Common myeloid progenitor, CD34-positive (primary cell): ENCODE measurements around the gene RAD23B.

Experiments used
- CTCF ChIA-PET: fragments of 350-600 bp; sonication (Branson Sonifier 250); formaldehyde crosslinking; loops from one replicate; lab custom pipeline; 2021; ENCODE audit warnings: antibody characterized with exemption; lab: Charles Lee
- POLR2A ChIA-PET: fragments of 350-600 bp; sonication (Branson Sonifier 250); formaldehyde crosslinking; loops from one replicate; lab custom pipeline; 2021; ENCODE audit warnings: antibody characterized with exemption; lab: Charles Lee
- DNase-seq, 3 donors: peaks; one replicate each; pipeline versions ENCODE4 v3.0.0 to v3.0.0-alpha.2; 2013
- H3K27ac ChIP-seq, 2 experiments: 1 replicate in 1 of 2; 2 replicates in 1 of 2; pipeline ENCODE4 v1.7.0; 2013; ENCODE audit warnings: inconsistent platforms in 2 of 2, low read length in 2 of 2, mild to moderate bottlenecking in 2 of 2, low read depth in 1 of 2, moderate library complexity in 1 of 2; ENCODE audit not compliant: severe bottlenecking in 2 of 2, insufficient read depth in 1 of 2, poor library complexity in 1 of 2
- H3K27me3 ChIP-seq, 5 experiments: replicated peaks in 2 of 5; 1 replicate in 3 of 5; 2 replicates in 2 of 5; pipeline versions ENCODE4 v1.6.1 to v1.7.0; 2013; ENCODE audit warnings: low read length in 4 of 5, mild to moderate bottlenecking in 2 of 5, moderate library complexity in 2 of 5, inconsistent platforms in 1 of 5; ENCODE audit not compliant: insufficient read depth in 5 of 5, control insufficient read depth in 4 of 5
- H3K36me3 ChIP-seq, 4 experiments: 1 replicate in 2 of 4; 2 replicates in 2 of 4; pipeline versions ENCODE4 v1.6.1 to v1.7.0; 2013; ENCODE audit warnings: low read length in 3 of 4, control low read depth in 1 of 4, mild to moderate bottlenecking in 1 of 4; ENCODE audit not compliant: control insufficient read depth in 4 of 4, insufficient read depth in 4 of 4
- H3K4me1 ChIP-seq, 4 experiments: 1 replicate in 3 of 4; 2 replicates in 1 of 4; pipeline versions ENCODE4 v1.6.1 to v1.7.1; 2013; ENCODE audit warnings: low read length in 3 of 4, mild to moderate bottlenecking in 3 of 4, control low read depth in 1 of 4, inconsistent platforms in 1 of 4, moderate library complexity in 1 of 4; ENCODE audit not compliant: control insufficient read depth in 4 of 4, insufficient read depth in 4 of 4; ENCODE audit errors: control extremely low read depth in 1 of 4
- H3K4me3 ChIP-seq, 7 experiments: 1 replicate in 4 of 7; 2 replicates in 3 of 7; pipeline versions ENCODE4 v1.5.1 to v1.7.0; 2013; ENCODE audit warnings: mild to moderate bottlenecking in 7 of 7, low read length in 6 of 7, moderate library complexity in 6 of 7, inconsistent platforms in 2 of 7, low read depth in 2 of 7, control low read depth in 1 of 7; ENCODE audit not compliant: insufficient read depth in 4 of 7, control insufficient read depth in 1 of 7; ENCODE audit errors: extremely low read depth in 1 of 7
- H3K9me3 ChIP-seq, 5 experiments: 1 replicate in 4 of 5; 2 replicates in 1 of 5; pipeline versions ENCODE4 v1.6.1 to v1.7.1; 2013; ENCODE audit warnings: low read length in 4 of 5, mild to moderate bottlenecking in 2 of 5, inconsistent platforms in 1 of 5, low read depth in 1 of 5, moderate library complexity in 1 of 5; ENCODE audit not compliant: control insufficient read depth in 4 of 5, insufficient read depth in 2 of 5; ENCODE audit errors: control extremely low read depth in 1 of 5
- WGBS: methylation state at CpG from one replicate; pipeline ENCODE4 v1.1.5; 2013; ENCODE audit not compliant: insufficient coverage; 5-methylcytosine and 5-hydroxymethylcytosine counted together

RAD23B gene

DNA sequence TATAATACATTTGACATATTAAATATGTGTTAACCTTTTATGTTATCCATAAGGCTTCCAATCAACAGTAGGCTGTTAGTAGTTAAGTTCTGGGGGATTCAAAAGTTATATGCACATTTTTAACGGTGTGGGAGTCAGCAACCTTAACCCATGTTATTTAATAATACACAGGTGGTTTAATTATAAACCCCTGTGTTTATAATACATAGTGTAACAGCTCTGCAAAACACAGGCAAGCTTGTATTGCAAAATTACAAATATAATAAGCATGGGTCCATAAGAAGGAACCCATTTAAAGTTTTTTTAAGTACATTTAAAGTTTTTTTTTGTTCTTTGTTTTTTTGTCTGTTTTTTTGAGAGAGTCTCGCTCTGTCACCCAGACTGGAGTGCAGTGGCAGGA is 14.5 kb upstream of the RAD23B start:
- H3K27ac ChIP-seq = no peak overlapping the region
- no peaks in the 10 kb centered on the region for H3K27me3 ChIP-seq
- CTCF ChIA-PET = interaction anchor here (1.6 to 2.4 kb wide), 2 partner anchors 13 to 73 kb away, joined by 4 to 5 read pairs; no protein-coding TSS in a partner anchor
- H3K9me3 ChIP-seq = peaks cover 0 to 8% (median 0%) of the 10 kb centered on the region in 5 experiments
- no peak overlapping the region for H3K4me3 ChIP-seq
- H3K36me3 ChIP-seq = no peaks in the 10 kb centered on the region
- no peaks in the 10 kb centered on the region for H3K4me1 ChIP-seq
- POLR2A ChIA-PET = no interaction called here
- no CpG with 5 or more reads among the region's 2 CpGs for WGBS
- DNase-seq = no peak

DNA sequence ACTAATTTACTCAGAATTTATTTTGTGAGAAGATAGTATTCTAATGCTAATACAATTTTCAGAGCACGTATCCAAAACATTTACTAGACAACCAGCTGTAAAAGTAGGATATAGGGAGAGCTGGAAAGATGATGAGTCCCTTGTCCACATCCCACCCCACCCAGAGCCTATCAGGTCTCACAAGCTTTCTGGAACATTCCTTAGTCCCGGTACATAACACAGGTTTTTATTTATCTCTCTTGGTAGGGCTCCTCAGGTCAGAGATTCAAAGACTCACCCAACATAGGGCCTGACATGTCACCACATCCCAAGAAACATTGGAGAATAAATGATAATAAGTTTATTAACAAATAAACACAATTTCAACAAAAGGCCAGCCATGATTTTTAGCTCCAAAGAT is 13.8 kb upstream of the RAD23B start:
- no peak overlapping the region for H3K27ac ChIP-seq
- no peaks in the 10 kb centered on the region for H3K4me1 ChIP-seq
- no peak overlapping the region for H3K4me3 ChIP-seq
- WGBS = 100% methylated on average over 1 of the region's 2 CpGs
- peaks cover 0 to 8% (median 0%) of the 10 kb centered on the region in 5 experiments for H3K9me3 ChIP-seq
- no peaks in the 10 kb centered on the region for H3K36me3 ChIP-seq
- H3K27me3 ChIP-seq = no peaks in the 10 kb centered on the region
- ChIA-PET POLR2A (no interaction called here), CTCF (interaction anchor here (1.6 to 2.5 kb wide), 3 partner anchors 8 to 72 kb away, joined by 4 to 9 read pairs (median 5); no protein-coding TSS in a partner anchor)
- no peak for DNase-seq

DNA sequence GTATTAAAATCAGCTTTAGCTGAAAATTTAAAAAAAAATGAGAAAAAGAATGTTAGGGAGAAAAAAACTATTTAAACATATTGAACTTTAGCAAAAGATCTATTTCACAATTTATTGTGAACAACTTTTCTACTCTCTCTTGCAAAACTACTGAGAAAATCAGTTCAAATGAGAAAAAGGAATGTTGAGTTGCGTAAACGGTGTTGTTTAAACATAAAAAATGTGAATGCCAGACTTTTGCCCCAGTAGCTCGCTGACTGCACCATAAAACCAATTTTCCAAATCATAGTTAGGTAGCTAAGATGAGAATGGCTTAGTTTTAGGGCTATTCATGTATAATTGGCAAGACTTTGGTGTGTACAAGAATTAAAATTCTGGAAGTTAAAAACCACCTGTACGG is 13.4 kb upstream of the RAD23B start:
- Histone ChIP-seq H3K9me3 (peaks cover 0 to 8% (median 0%) of the 10 kb centered on the region in 5 experiments), H3K4me3 (no peak overlapping the region), H3K27me3 (no peaks in the 10 kb centered on the region), H3K36me3 (no peaks in the 10 kb centered on the region), H3K4me1 (no peaks in the 10 kb centered on the region), H3K27ac (no peak overlapping the region)
- WGBS = no CpG with 5 or more reads among the region's 4 CpGs
- CTCF ChIA-PET = interaction anchor here (1.6 to 2.5 kb wide), 3 partner anchors 9 to 72 kb away, joined by 4 to 9 read pairs (median 5); no protein-coding TSS in a partner anchor
- no peak for DNase-seq
- POLR2A ChIA-PET = no interaction called here

DNA sequence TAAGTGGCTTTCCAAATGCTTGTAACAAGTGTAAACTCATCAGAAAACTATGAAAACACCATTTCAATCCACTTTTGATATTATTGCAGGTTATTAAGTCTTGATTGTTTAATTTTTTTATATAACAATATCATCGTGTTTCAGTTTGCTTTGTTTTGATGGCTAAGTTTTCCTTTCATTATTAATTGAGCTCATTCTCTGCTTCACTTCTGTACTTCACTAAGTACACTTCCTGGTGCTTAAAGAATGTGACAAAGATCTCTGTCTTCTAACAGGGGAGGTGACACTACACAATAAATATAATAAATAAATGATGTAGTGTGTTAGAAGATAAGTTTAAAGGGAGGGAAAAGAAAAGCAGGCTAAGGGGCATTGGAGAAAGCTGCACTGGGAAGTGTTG is 13.0 kb upstream of the RAD23B start:
- no peaks in the 10 kb centered on the region for H3K27me3 ChIP-seq
- DNase-seq = no peak
- no peak overlapping the region for H3K4me3 ChIP-seq
- H3K9me3 ChIP-seq = peaks cover 0 to 7% (median 0%) of the 10 kb centered on the region in 5 experiments
- ChIA-PET POLR2A (no interaction called here), CTCF (interaction anchor here (1.6 to 2.5 kb wide), 3 partner anchors 9 to 71 kb away, joined by 4 to 9 read pairs (median 5); no protein-coding TSS in a partner anchor)
- no peaks in the 10 kb centered on the region for H3K36me3 ChIP-seq
- H3K4me1 ChIP-seq = no peaks in the 10 kb centered on the region
- no peak overlapping the region for H3K27ac ChIP-seq
- WGBS = no CpG with 5 or more reads among the region's 1 CpG

DNA sequence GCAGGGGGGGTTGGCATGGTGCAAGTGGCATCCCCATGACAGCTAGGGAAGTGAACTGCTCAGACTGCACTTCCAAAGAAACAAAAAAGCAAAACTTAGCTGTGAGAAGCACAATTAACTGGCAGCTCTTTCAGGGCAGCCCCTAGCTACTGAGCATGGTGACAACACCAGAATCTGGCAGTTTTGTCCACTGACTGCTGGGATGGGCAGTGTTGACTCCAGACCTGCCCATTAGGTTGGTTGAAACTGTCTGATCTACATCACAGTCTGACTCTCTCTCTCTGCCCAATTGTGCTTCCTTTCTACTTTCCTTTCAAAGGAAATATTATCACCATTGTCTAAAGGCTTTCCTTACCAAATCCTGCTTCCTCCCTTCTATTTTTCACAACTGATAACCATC is 12.5 kb upstream of the RAD23B start:
- peaks cover 0 to 2% (median 0%) of the 10 kb centered on the region in 5 experiments for H3K9me3 ChIP-seq
- H3K27me3 ChIP-seq = no peaks in the 10 kb centered on the region
- POLR2A ChIA-PET = no interaction called here
- no peak overlapping the region for H3K27ac ChIP-seq
- no peaks in the 10 kb centered on the region for H3K4me1 ChIP-seq
- no peaks in the 10 kb centered on the region for H3K36me3 ChIP-seq
- CTCF ChIA-PET = interaction anchor here (0.6 to 2.5 kb wide), 2 partner anchors 10 to 52 kb away, joined by 3 to 9 read pairs; no protein-coding TSS in a partner anchor
- H3K4me3 ChIP-seq = no peak overlapping the region
- no peak for DNase-seq

DNA sequence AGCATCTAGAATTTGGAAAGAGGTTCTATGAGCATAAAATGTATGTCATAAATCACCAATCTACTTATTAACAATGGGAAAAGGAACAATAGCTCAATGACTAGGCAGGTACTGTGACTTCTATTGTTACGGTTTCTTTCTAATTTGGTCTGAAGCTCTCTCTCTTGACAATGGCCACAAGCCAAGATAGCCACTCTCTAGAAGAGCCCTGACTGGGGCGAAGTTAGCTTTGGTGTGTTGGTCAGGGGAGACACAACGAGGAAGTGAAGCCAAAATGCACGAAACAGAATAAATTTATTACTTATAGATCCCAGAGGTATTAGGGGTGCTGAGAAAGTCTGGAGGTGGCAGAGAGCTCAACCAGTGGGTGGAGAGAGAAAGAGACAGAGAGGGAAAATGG is 9.4 kb upstream of the RAD23B start:
- Histone ChIP-seq H3K36me3 (no peaks in the 10 kb centered on the region), H3K27me3 (no peaks in the 10 kb centered on the region), H3K4me3 (no peak overlapping the region), H3K9me3 (no peaks in the 10 kb centered on the region), H3K27ac (no peak overlapping the region), H3K4me1 (no peaks in the 10 kb centered on the region)
- CTCF ChIA-PET = interaction anchor here (1.0 to 1.1 kb wide), 2 partner anchors 68 to 71 kb away, joined by 3 to 4 read pairs; no protein-coding TSS in a partner anchor
- POLR2A ChIA-PET = no interaction called here
- 100% methylated on average over 2 of the region's 4 CpGs for WGBS
- no peak for DNase-seq

DNA sequence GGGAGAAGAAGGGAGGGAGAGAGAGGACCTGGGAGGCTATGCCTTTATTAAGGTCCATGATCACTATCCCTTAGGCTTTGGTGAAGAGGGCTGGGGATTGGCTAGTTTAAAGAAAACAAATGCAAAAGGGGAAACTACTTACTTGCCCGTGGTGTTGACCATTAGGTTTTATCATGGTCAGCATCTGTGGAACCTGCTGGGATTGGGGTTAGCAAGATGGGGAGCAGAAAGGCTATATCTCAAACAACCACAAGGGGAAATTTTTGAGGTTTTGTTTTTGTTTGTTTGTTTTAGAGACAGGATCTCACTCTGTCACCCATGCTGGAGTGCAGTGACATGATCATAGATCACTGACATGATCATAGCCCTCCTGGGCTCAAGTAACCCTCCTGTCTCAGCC is 9.0 kb upstream of the RAD23B start:
- Histone ChIP-seq H3K4me1 (no peaks in the 10 kb centered on the region), H3K27ac (no peak overlapping the region), H3K36me3 (no peaks in the 10 kb centered on the region), H3K4me3 (no peak overlapping the region), H3K27me3 (no peaks in the 10 kb centered on the region), H3K9me3 (no peaks in the 10 kb centered on the region)
- ChIA-PET CTCF (interaction anchor here (1.0 kb wide), 1 partner anchor 71 kb away, joined by 3 read pairs; no protein-coding TSS in a partner anchor), POLR2A (no interaction called here)
- DNase-seq = no peak
- 0% methylated on average over 1 of the region's 1 CpG for WGBS
